Adrenal gland (tissue), 12 donors: ENCODE results near the gene WDR77. TPM values are rescaled to one million over a fixed set of nuclear protein-coding genes. Genes with fewer than 3 reads are reported as not detected.

ENCODE experiments used
- DNase-seq, 7 donors: peaks; one replicate each; pipeline ENCODE4 v3.0.0-alpha.2; 2019 to 2020
- H3K27ac ChIP-seq, 5 donors: fragments of 200-600 bp; sonication (generic) in 4 of 5; 1 replicate in 3 of 5; 2 replicates in 2 of 5; pipeline versions ENCODE4 v1.5.1 to v1.8.0; 2016 to 2020; ENCODE audit warnings: mild to moderate bottlenecking in 1 of 5
- H3K27me3 ChIP-seq: fragments of 200-600 bp; 2 replicates; pipeline ENCODE4 v1.8.0; 2021
- H3K36me3 ChIP-seq, 2 donors: fragments of 200-600 bp; replicated peaks in 1 of 2; 1 replicate in 1 of 2; 2 replicates in 1 of 2; pipeline versions ENCODE4 v1.5.1 to v1.8.0; 2018 to 2022
- H3K4me1 ChIP-seq, 2 donors: fragments of 200-600 bp; replicated peaks in 1 of 2; 1 replicate in 1 of 2; 2 replicates in 1 of 2; pipeline versions ENCODE4 v1.5.1 to v1.8.0; 2018 to 2021
- H3K4me3 ChIP-seq, 4 donors: fragments of 200-600 bp; sonication (generic) in 3 of 4; one replicate each; pipeline ENCODE4 v1.5.1; 2016 to 2018
- H3K9me3 ChIP-seq, 3 donors: fragments of 200-600 bp; sonication (generic) in 1 of 3; replicated peaks in 1 of 3; 1 replicate in 2 of 3; 2 replicates in 1 of 3; pipeline versions ENCODE4 v1.5.1 to v1.8.0; 2016 to 2021
- POLR2A ChIP-seq, 2 donors: fragments of 450-650 bp; IDR thresholded peaks; one replicate each; pipeline ENCODE4 v1.6.1; 2017; ENCODE audit warnings: antibody characterized with exemption in 2 of 2, mild to moderate bottlenecking in 2 of 2, moderate library complexity in 1 of 2
- WGBS, 4 donors: extraction: QIAGEN DNeasy Blood & Tissue Kit in 2 of 4; methylation state at CpG; one replicate each; pipeline versions ENCODE4 v1.1.5 to v1.1.7; 2013 to 2017; 5-methylcytosine and 5-hydroxymethylcytosine counted together
- intact Hi-C, 2 donors: fragments of 100-400 bp; cut with DNase I; formaldehyde crosslinking; loops; one replicate each; pipeline versions ENCODE4 v1.14.1 to v1.15.0; 2022 to 2023
- polyA plus RNA-seq, 3 donors: library from polyadenylated mRNA; stranded (reverse); fragments of 200-250 nt in 2 of 3; fragments of 350-450 nt in 1 of 3; fragmentation: Illumina TruSeq in 1 of 3; extraction: RNeasy Lipid Tissue Mini Kit (QIAGEN cat#74804) in 1 of 3; gene quantifications; one replicate each; pipeline ENCODE4 v1.2.3, GENCODE V29; 2013 to 2014
- total RNA-seq, 9 donors: library from RNA; depleted of rRNA in 4 of 9; stranded (reverse); fragments of >200 nt in 4 of 9; fragments of 120-200 nt in 1 of 9; fragmentation: NEBNext Ultra II Directional in 1 of 9; extraction: Animal tissue kit (Norgen Biotek cat#: 25700) in 1 of 9; gene quantifications; one replicate each; pipeline versions ENCODE4 v1.1.0 to v1.2.4, GENCODE V29; 2013 to 2023
- TF ChIP-seq, protein P1 (sequence below), 6 experiments: fragments of 450-650 bp in 4 of 6; fragments of 200-600 bp in 2 of 6; sonication (generic) in 1 of 6; IDR thresholded peaks; 1 replicate in 5 of 6; 2 replicates in 1 of 6; pipeline versions ENCODE4 v1.5.1 to v1.8.0; 2016 to 2021; ENCODE audit warnings: antibody characterized with exemption in 6 of 6, mild to moderate bottlenecking in 2 of 6, moderate library complexity in 1 of 6
- donor health status: healthy with polysubstance abuse.
- donor health status: Bipolar disorder and iron deficiency.
- donor health status: DM: yes; HTN: yes; CAD: no.
- donor health status: DM: no; HTN: no; CAD: no.
- donor health status: DM: no; HTN: no; CAD: no.
- donor health status: DM: yes; HTN: yes; CAD: no.

WDR77 gene
- total and polyA plus RNA-seq, 12 donors: 19.8 to 66.8 (median 28.3) TPM

DNA sequence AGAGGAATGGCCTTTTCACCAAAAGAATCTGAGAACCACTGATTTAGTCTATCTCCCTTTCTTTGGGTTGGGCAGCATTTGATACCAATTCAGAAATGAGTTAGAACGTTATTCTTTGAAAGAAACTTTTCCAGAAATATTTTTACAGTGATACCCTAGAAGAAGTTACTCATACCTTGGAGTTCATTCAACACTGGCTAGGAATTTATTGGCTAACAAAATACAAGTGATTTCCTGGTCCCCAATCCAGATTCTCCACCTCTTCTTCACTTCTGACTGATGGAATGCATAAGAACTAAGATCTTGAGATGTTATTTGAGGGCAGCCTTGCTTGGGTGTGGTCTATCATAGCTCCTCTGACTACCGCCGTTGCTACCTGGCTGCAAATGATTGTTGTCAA lies 34.1 kb upstream of the WDR77 start:
- no peaks in the 10 kb centered on the region for H3K36me3 ChIP-seq
- H3K4me3 ChIP-seq: no peak overlapping the region
- H3K27me3 ChIP-seq: no peaks in the 10 kb centered on the region
- DNase-seq: no peak
- intact Hi-C loops: loop anchor here in 1 of 2 donors (5.0 kb wide), 1 partner anchor 289 kb away; no protein-coding TSS in a partner anchor
- H3K9me3 ChIP-seq: no peaks in the 10 kb centered on the region
- TF ChIP-seq POLR2A (IDR thresholded peaks at IDR 0.05): no peak
- TF ChIP-seq, protein P1, sequence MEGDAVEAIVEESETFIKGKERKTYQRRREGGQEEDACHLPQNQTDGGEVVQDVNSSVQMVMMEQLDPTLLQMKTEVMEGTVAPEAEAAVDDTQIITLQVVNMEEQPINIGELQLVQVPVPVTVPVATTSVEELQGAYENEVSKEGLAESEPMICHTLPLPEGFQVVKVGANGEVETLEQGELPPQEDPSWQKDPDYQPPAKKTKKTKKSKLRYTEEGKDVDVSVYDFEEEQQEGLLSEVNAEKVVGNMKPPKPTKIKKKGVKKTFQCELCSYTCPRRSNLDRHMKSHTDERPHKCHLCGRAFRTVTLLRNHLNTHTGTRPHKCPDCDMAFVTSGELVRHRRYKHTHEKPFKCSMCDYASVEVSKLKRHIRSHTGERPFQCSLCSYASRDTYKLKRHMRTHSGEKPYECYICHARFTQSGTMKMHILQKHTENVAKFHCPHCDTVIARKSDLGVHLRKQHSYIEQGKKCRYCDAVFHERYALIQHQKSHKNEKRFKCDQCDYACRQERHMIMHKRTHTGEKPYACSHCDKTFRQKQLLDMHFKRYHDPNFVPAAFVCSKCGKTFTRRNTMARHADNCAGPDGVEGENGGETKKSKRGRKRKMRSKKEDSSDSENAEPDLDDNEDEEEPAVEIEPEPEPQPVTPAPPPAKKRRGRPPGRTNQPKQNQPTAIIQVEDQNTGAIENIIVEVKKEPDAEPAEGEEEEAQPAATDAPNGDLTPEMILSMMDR (IDR thresholded peaks at IDR 0.05): no peak
- H3K27ac ChIP-seq: no peak overlapping the region
- WGBS, 4 donors: 37 to 69% (median 49%) methylated on average over 3 of the region's 3 CpGs
- peaks cover 0 to 5% of the 10 kb centered on the region in 2 donors for H3K4me1 ChIP-seq

DNA sequence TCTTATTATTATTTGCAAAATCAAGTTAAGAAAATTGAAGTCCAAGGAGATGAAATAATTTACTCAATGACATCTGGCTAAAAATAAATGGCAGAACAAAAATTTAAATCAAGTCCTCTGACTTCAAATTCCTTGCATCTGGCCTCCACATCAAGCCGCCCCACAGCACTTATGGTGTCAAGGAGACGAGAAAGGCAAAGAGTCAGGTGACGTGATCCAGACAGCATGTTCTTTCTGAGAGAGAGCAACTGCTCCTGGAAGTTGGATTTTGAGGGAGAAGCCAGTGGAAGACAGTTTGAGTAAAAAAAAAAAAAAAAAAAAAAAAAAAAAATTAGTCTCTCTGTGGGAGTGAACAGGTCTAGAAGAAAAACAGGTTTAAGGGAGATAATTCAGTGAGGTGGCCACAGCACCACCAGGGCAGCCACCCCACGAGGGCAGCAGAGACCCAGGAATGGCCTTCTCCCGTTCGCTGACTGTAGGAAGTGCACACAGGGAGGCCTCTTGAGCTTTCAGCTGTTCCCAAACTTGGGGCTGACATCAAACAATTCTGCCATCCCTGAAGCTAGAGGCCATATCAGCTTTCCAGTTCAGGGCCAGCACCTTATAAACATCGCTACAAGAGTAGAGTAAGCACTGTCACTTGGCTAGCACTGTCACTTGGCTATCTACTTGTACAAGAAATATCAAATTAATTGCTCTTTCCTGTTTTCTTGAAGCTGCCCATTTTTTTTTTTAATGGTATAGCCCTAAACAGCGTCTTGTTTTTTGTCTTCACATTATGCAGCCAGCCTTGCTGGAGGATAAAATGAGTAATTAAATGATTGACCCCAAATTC lies 32.5 kb upstream of the WDR77 start:
- H3K4me1 ChIP-seq: peaks cover 0 to 5% of the 10 kb centered on the region in 2 donors
- H3K27me3 ChIP-seq: no peaks in the 10 kb centered on the region
- DNase-seq: peak; percentile 81 to 92 (median 85)
- no peaks in the 10 kb centered on the region for H3K36me3 ChIP-seq
- 16 to 25% (median 22%) methylated on average over 8 of the region's 8 CpGs for WGBS, 4 donors
- peak overlapping the region in 2 of 5 donors; percentile 3 to 7 for H3K27ac ChIP-seq
- intact Hi-C loops: loop anchor here in 1 of 2 donors (5.0 kb wide), 1 partner anchor 291 kb away; no protein-coding TSS in a partner anchor
- TF ChIP-seq, protein P1 (IDR thresholded peaks at IDR 0.05): peak; percentile 42 to 91 (median 82)
- no peak for TF ChIP-seq POLR2A (IDR thresholded peaks at IDR 0.05)
- no peak overlapping the region for H3K4me3 ChIP-seq
- H3K9me3 ChIP-seq: no peaks in the 10 kb centered on the region

DNA sequence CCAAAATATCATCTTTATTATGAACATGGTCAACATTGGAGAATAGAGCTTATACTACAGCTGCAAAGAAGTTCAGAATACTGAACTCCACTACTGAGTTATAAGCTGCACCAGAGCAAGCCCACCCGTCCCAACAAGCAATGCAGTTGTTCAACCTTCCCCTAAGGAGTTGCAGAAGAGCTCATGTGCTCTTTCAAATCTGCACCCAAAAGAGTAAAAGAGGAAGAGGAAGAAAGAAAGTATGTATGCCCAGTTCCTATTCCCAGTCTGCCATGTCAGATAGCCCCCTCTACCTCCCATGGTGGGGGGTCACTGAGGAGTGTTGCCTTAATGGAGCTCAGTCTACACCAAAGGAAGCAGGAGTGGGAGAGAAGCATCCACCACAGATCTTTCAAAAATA lies 31.6 kb upstream of the WDR77 start:
- TF ChIP-seq, protein P1 (IDR thresholded peaks at IDR 0.05): no peak
- TF ChIP-seq POLR2A (IDR thresholded peaks at IDR 0.05): no peak
- H3K27ac ChIP-seq: no peak overlapping the region
- 55 to 59% (median 56%) methylated on average over 1 of the region's 1 CpG for WGBS, 4 donors
- H3K27me3 ChIP-seq: no peaks in the 10 kb centered on the region
- no peaks in the 10 kb centered on the region for H3K9me3 ChIP-seq
- no peak overlapping the region for H3K4me3 ChIP-seq
- no peaks in the 10 kb centered on the region for H3K36me3 ChIP-seq
- intact Hi-C loops: loop anchor here in 1 of 2 donors (5.0 kb wide), 1 partner anchor 292 kb away; no protein-coding TSS in a partner anchor
- DNase-seq: no peak
- H3K4me1 ChIP-seq: peaks cover 0 to 13% of the 10 kb centered on the region in 2 donors

DNA sequence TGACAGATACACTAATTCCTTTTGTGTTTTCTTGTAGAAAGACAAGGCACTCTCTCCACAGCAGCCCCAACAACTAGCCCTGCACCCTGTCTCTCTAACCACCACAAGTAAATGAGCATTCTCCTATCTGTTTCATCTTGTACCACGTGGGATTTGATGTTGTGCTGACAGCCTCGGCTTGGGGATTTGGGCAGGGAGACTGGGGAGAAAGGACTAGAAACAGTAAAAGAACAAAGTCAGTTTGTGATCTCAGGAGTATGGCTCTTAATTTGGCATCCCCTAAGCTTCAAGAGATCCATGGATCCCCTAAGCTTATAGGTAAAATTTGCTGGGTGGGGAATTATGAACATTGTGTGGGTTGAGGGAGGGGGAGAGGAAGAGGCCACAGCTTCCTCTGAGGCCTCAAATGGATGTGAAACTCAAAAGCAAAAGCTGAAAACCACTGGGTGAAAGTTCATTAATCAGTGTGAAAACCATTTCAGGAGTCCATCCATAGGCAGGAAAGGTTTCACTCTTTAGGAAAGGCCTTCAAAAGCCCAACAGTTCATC lies 27.8 kb upstream of the WDR77 start:
- 25 to 56% (median 52%) methylated on average over 2 of the region's 2 CpGs for WGBS, 4 donors
- Histone ChIP-seq H3K27ac (peak overlapping the region in 2 of 5 donors; percentile 10 to 57), H3K4me3 (no peak overlapping the region), H3K9me3 (no peaks in the 10 kb centered on the region), H3K36me3 (no peaks in the 10 kb centered on the region), H3K27me3 (no peaks in the 10 kb centered on the region), H3K4me1 (peaks cover 3 to 19% of the 10 kb centered on the region in 2 donors)
- no peak for TF ChIP-seq POLR2A (IDR thresholded peaks at IDR 0.05)
- TF ChIP-seq, protein P1 (IDR thresholded peaks at IDR 0.05): no peak
- intact Hi-C loops: no loop called here
- no peak for DNase-seq
